Stimulated activated CD8-positive, alpha-beta memory T cell treated with anti-CD3 and anti-CD28 coated beads, Interleukin-4, amount 100 ng/mL, for 4 hours (primary cell): Measurements from ENCODE around the gene RIMBP2.
"Not testable (repeated sequence)": the region's sequence is repeated elsewhere in the genome, so short reads cannot be mapped to it uniquely, and the experiment has no call there.

Experiments used
- DNase-seq, 2 donors: peaks; one replicate each; pipeline ENCODE4 v3.0.0-alpha.2; 2020; ENCODE audit warnings: low read depth in 2 of 2, low spot score in 1 of 2

The RIMBP2 gene

DNA sequence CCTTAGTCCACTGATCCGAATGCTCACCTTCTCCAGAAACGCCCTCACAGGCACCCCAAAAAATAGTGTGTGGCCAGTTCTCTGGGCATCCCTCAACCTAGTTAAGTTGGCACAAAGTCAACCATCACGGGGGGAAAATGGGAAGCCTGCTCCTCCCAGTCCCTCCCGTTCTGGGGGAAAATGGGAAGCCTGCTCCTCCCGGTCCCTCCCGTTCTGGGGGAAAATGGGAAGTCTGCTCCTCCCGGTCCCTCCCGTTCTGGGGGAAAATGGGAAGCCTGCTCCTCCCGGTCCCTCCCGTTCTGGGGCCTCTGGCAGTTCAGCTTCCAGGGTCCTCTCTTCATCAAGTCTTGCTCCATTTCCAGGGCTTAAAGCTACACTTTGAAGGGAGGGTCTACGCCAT lies 106.1 kb downstream of the RIMBP2 start:
- no peak for DNase-seq

- no peak for DNase-seq
Measured at GRCh38 chr12:130608831-130609230, 107.3 kb downstream of the RIMBP2 start.

GRCh38 chr12:130608132-130608531 lies 108.0 kb downstream of the RIMBP2 start:
- DNase-seq = no peak

DNA sequence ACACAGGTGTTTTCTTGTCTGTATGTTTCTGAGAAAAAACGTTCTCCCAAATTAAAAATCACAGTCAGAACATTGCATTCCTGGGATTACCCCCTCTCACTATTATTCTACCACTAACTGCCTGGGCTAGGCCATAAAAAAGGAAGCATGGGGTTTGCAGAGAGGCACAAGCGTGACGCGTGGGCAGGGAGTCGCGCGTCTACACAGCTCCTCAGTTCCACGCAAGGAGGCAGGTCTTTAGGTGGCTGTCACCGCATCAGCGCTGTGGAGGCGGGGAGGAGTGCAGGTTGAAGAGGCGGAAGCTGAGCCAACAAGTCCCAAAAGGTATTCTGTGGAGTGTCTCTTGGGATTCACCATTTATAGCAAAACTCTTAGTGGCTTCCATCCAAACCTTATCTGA lies 109.9 kb downstream of the RIMBP2 start:
- no peak for DNase-seq

DNA sequence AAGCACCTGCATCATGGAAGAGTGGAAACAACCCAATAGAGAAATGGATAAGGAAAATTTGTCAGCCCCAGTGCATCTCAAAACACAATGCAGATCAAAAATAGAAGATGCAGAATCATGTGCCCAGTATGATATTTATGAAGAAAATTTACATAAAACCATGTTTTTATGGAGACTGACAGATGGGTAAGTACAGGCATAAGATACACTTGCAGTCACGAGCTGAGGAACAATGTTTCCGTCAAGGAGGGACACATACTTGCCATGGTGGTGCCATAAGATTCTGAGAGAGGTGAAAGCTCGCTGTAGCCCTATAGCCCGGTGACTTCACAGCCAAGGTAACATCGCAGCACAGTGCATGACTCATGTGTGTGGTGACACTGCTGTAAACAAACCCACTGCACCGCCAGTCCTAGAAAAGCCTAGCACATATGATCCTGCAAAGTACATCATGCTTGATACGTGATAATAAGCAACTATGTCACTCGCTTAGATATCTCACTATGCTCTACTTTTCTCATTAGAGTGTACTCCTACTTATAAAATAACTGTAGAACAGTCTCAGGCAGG lies 112.6 kb downstream of the RIMBP2 start:
- DNase-seq = no peak

- no peak for DNase-seq
Measured at GRCh38 chr12:130602251-130602650, 113.8 kb downstream of the RIMBP2 start.

DNA sequence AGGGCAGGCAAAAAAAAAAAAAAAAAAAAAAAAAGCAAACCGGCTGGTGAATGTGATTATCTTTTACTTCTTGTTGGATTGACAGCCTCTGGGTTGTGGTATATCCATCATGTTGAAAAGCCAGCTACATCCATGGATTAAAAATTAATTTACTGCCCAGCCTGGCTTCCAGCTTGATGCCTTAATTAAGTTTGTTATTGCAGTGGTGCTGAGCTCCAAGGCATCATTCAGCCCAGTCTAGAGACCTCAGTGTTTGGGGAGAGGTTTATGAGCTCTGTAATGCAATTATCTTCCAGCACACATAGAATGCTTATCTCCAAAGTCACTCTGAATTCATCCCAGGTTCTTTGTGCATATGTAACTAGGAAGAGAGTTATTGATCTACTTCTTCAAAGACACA lies 114.8 kb downstream of the RIMBP2 start:
- DNase-seq = no peak

DNA sequence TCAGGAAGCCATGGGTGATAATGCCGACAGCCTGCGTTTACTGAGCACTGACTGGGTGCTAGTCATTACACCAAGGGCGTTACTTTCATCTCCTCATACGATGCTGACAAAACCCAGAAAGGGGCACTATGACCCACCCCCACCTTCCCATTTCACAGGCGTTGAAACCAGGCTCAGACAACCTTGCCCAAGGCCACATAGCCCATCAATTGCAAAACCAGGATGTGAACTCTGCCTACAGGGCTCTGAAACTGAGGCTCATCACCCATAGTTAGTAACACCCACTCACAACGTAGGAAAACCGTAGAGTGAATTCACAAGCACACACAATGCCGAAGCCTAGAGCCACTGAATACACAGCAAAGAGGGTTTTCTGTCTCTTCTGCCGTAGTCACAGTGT lies 119.9 kb downstream of the RIMBP2 start:
- no peak for DNase-seq

DNA sequence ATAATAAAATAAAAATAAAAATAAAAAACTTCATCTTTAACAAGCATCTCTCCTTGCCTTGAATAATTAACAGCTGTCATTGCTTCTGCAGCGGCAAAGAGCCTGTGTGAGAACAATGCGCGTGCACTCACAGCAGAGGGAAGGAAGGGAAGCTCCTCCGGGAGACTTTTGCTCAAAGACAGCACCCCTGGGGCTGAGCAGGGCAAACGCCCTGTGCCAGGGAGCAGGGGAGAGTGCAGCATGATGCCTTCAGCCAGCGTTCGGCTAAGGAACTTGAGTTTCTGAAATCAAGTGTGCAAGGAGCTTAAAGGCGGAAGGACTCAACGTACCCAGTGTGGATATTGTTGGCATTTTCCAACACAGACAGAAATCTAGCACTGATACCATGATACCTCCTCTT lies 120.5 kb downstream of the RIMBP2 start:
- DNase-seq = no peak

DNA sequence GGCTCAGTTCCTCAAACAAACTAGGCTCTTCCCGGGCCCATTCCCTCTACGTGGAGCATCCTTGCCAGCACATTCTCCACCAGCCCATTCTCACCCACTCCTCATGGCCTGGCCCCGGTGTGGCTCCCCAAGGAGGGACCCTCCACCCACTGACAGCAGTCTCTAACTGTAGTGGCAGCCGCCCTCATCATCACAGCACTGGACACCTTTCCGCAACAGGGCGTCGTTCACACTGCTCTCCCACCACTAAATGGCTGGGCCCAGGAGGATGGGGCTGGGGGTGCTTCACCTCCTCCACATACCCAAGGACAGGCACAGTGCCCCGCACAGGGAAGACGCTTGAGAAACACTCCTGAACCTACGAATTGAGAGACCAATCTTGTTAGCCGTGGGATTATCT lies 123.0 kb downstream of the RIMBP2 start:
- no peak for DNase-seq

DNA sequence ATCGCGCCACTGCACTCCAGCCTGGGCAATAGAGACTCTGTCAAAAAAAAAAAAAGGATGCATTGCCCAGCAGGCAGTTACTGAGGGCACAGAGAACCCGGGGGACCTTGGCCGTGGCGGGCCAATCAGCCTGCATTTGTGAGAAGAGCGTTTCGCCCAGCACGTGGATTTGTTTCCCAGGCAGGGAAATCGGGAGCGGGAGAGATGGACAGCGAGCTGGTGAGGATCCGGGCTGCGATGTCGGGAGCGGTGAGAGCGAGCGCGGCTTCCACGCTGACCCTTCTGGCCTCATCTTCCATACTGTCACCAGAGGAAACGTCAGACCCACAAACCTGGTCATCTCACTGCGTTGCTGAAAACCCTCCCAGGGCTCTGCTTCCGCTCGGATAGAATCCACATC lies 123.5 kb downstream of the RIMBP2 start:
- no peak for DNase-seq

- DNase-seq = no peak
Measured at GRCh38 chr12:130591736-130592135, 124.4 kb downstream of the RIMBP2 start.

DNA sequence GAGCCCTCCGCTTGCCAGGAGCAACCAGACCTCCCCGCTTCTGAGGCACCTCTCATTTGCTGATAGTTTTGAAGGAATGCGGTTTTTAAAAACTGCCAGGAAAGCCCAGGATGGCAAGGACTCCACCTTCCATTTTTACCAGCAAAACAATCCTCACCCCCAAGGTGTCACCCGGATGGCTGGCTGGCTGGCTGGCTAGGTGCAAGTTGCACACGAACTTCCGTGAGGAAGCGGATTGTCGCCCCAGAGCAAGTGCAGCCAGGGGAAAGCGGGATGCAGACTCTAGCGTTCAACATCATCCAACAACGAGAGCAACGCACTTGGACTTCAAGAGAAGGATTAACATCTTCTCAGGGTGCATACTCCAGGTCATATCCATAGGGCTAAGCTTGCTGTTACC lies 125.4 kb downstream of the RIMBP2 start:
- no peak for DNase-seq

DNA sequence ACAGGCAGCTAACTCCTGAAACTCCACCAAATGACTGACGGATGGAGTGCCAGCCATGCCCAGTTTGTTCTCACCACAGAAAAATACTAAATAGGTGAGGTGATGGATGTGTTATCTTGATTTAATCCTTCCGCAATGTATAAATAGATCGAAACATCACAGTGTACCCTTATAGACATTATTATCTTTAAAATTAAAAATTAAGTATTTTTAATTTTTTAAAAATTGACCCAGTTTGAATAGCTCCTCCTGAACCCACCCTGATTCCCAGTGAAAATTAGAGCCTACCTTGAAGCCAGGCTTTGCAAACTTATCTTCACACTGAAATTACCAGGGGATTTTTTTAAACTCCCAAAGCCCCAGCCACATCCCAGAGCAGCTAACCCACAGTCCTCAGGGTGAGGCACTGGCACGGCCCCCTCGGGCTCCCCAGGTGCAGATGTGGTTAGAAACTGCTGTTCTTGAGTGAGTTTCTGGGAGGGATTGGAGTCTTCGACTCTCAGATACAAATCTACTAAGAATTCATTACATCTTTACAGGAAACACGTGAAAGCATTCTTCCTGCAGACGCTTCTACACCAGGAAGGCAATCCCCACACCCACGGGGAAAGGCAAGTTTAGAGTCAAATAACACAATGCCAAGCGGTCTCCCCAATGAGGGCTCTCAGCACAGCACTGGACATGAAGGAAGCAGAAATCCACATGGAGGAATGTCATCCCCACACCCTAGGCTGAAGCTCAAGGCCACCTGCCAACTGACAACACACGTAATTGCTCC lies 126.4 kb downstream of the RIMBP2 start:
- DNase-seq = no peak

DNA sequence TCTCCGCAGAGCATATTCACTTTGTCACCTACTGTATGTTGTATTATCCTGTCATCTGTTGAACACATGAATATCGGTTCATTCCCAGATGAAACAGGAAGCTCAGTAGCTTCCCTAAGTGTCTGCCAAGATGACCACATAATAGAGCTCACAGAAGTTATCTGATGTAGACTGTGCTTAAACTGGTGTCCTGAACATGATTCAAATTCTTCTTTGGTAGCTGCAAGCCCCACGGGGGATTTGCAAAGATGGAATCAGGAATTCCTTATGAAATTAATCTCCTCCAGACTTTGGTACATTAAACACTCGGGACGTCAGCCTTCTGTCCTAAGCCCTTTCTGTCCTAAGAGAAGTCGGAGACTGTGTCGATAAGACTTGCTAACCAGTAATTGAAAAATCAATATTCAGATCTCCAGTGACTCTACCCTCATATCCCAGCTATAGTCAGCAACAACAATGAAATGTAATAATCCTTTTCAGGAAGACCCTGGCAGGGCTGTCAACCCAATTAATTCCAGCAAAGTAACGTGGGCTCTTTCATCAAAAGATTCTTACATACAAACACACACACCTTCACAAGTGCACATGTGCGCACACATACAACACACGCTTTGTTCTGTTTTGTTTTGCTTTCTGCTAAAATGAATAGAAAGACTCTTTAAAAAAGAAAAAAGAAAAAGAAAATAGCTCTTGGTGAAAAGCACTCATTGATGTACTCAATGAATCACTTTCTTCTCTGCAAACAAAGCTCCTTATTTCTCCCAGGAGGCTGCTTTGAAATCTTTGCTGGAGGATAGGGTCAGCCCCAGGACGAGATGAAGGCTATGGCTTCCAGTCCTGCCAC lies 127.2 kb downstream of the RIMBP2 start:
- DNase-seq = no peak

GRCh38 chr12:130587966-130588365 lies 128.1 kb downstream of the RIMBP2 start:
- no peak for DNase-seq

DNA sequence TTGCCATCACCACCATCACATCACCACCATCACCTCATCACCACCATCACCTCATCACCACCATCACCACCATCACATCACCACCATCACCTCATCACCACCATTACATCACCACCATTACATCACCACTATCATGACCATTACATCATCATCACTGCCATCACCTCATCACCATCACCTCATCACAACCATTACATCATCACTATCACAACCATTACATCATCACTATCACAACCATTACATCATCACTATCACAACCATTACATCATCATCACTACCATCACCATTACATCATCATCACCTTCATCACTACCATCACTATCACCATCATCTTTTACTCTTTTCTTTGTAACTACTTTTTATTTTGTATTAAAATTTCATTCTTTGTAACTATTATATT lies 131.6 kb downstream of the RIMBP2 start:
- DNase-seq = not testable (repeated sequence)

GRCh38 chr12:130583800-130584199 lies 132.3 kb downstream of the RIMBP2 start:
- DNase-seq = no peak

GRCh38 chr12:130583317-130583716 lies 132.8 kb downstream of the RIMBP2 start:
- no peak for DNase-seq

GRCh38 chr12:130582286-130582685 lies 133.8 kb downstream of the RIMBP2 start:
- DNase-seq = no peak

DNA sequence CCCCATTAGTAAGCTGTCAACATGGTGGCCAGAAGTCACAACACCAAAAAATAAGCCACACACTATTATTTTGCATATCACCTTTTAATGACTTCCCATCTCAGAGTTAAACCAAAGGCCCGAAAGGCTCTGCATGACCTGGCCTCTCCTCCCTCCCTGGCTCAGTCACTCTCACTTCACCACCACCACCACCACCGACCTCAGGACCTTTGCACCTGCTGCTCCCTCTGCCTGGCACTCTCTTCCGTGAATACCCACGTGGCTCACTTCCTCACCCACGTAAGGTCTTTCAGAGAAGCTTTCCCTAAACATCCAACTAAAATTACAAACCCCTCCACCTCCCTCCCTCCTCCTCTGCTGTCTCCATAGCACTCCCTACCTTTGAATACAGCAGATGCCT lies 134.3 kb downstream of the RIMBP2 start:
- DNase-seq = no peak

GRCh38 chr12:130579231-130579630 lies 136.9 kb downstream of the RIMBP2 start:
- no peak for DNase-seq
